T-cell (primary cell): ENCODE results near the gene NECTIN1. TPM values are rescaled to one million over a fixed set of nuclear protein-coding genes. Genes with fewer than 3 reads are reported as not detected.

Experiments used
- ATAC-seq, 4 experiments: fragments of 200-7000 bp in 3 of 4; fragments of 150-1000 bp in 1 of 4; cut with Tn5 transposase; replicated peaks in 1 of 4; 1 replicate in 3 of 4; 2 replicates in 1 of 4; pipeline ENCODE4 v1.10.0; 2021; ENCODE audit warnings: moderate library complexity in 3 of 4, mild to moderate bottlenecking in 2 of 4, moderate number of reproducible peaks in 1 of 4
- CTCF ChIA-PET, 2 donors: fragments of 300-600 bp; sonication (Branson Sonifier 250); formaldehyde crosslinking; loops; one replicate each; lab custom pipeline; 2022; ENCODE audit warnings: antibody characterized with exemption in 2 of 2; lab: Charles Lee
- POLR2A ChIA-PET, 2 donors: fragments of 300-600 bp; sonication (Branson Sonifier 250); formaldehyde crosslinking; loops; one replicate each; lab custom pipeline; 2022; ENCODE audit warnings: antibody characterized with exemption in 2 of 2; lab: Charles Lee
- DNase-seq, 35 experiments: peaks; one replicate each; pipeline versions ENCODE4 v3.0.0 to v3.0.0-alpha.2; 2013 to 2023
- H3K27ac ChIP-seq: one replicate; pipeline ENCODE4 v1.5.1; 2013; ENCODE audit warnings: low read length
- H3K27me3 ChIP-seq, 2 experiments: replicated peaks in 1 of 2; 1 replicate in 1 of 2; 2 replicates in 1 of 2; pipeline versions ENCODE4 v1.6.1 to v1.7.0; 2013; ENCODE audit warnings: low read length in 1 of 2, mixed read lengths in 1 of 2; ENCODE audit not compliant: control insufficient read depth in 2 of 2, insufficient read depth in 2 of 2; ENCODE audit errors: extremely low read depth in 1 of 2
- H3K36me3 ChIP-seq, 2 donors: 1 replicate in 1 of 2; 2 replicates in 1 of 2; pipeline versions ENCODE4 v1.6.1 to v1.7.0; 2013; ENCODE audit warnings: low read length in 1 of 2; ENCODE audit not compliant: control insufficient read depth in 2 of 2, insufficient read depth in 1 of 2; ENCODE audit errors: extremely low read depth in 1 of 2
- H3K4me1 ChIP-seq, 2 experiments: 1 replicate in 1 of 2; 2 replicates in 1 of 2; pipeline versions ENCODE4 v1.6.1 to v1.7.0; 2013; ENCODE audit warnings: low read length in 2 of 2, mixed read lengths in 1 of 2; ENCODE audit not compliant: insufficient read depth in 2 of 2, control insufficient read depth in 1 of 2; ENCODE audit errors: extremely low read depth in 1 of 2
- H3K4me3 ChIP-seq, 2 donors: 1 replicate in 1 of 2; 2 replicates in 1 of 2; pipeline versions ENCODE4 v1.5.1 to v1.7.0; 2013; ENCODE audit warnings: mild to moderate bottlenecking in 2 of 2, low read length in 1 of 2, moderate library complexity in 1 of 2; ENCODE audit not compliant: control insufficient read depth in 1 of 2; ENCODE audit errors: extremely low read depth in 1 of 2
- H3K9me3 ChIP-seq: 2 replicates; pipeline ENCODE4 v1.7.0; 2013
- H3K27ac Mint-ChIP-seq, 2 donors: one replicate each; pipeline ENCODE4 v1.8.0; 2020 to 2021; ENCODE audit warnings: mild to moderate bottlenecking in 2 of 2, mixed read lengths in 2 of 2
- H3K27me3 Mint-ChIP-seq, 2 donors: one replicate each; pipeline ENCODE4 v1.8.0; 2021 to 2022; ENCODE audit warnings: mixed read lengths in 2 of 2
- H3K36me3 Mint-ChIP-seq: one replicate; pipeline ENCODE4 v1.8.0; 2021; ENCODE audit warnings: mixed read lengths
- H3K4me1 Mint-ChIP-seq, 3 donors: one replicate each; pipeline ENCODE4 v1.8.0; 2020 to 2022; ENCODE audit warnings: mixed read lengths in 3 of 3, mild to moderate bottlenecking in 1 of 3
- H3K4me3 Mint-ChIP-seq, 3 donors: one replicate each; pipeline ENCODE4 v1.8.0; 2020 to 2022; ENCODE audit warnings: mild to moderate bottlenecking in 3 of 3, mixed read lengths in 3 of 3, moderate library complexity in 3 of 3
- H3K9me3 Mint-ChIP-seq, 3 donors: one replicate each; pipeline ENCODE4 v1.8.0; 2020 to 2022; ENCODE audit warnings: mixed read lengths in 3 of 3
- WGBS: methylation state at CpG from one replicate; pipeline ENCODE4 v1.1.5; 2013; ENCODE audit warnings: missing lambda C conversion rate; ENCODE audit not compliant: insufficient coverage; 5-methylcytosine and 5-hydroxymethylcytosine counted together
- total RNA-seq, 35 experiments: library from RNA in 6 of 35; stranded (reverse) in 6 of 35; fragments of 120-200 nt in 1 of 35; gene quantifications; one replicate each; pipeline versions ENCODE4 v1.2.1 to v1.2.4 and lab custom pipeline; 2013 to 2026

Gene NECTIN1
- total RNA-seq, 5 donors from 2014 or later (not counting 1 experiment from before 2014, with no cell fraction given), result 1.8 to 3.5 (median 3.1) TPM

GRCh38 chr11:119763071-119763728 is 34.2 kb upstream of the NECTIN1 start:
- CTCF ChIA-PET, result no interaction called here
- POLR2A ChIA-PET, result no interaction called here
- H3K4me3 Mint-ChIP-seq, result no peak overlapping the region
- H3K27ac ChIP-seq, result no peak overlapping the region
- H3K36me3 Mint-ChIP-seq, result no peaks in the 10 kb centered on the region
- 84% methylated on average over 10 of the region's 11 CpGs for WGBS
- H3K27me3 ChIP-seq, result peaks cover 2 to 48% of the 10 kb centered on the region in 2 experiments
- H3K36me3 ChIP-seq, result no peaks in the 10 kb centered on the region
- H3K4me1 Mint-ChIP-seq, result peaks cover 0 to 6% (median 0%) of the 10 kb centered on the region in 3 donors
- H3K27ac Mint-ChIP-seq, result no peak overlapping the region
- H3K4me1 ChIP-seq, result no peaks in the 10 kb centered on the region
- peaks cover 0 to 18% (median 8%) of the 10 kb centered on the region in 3 donors for H3K9me3 Mint-ChIP-seq
- peaks cover 34 to 35% of the 10 kb centered on the region in 2 donors for H3K27me3 Mint-ChIP-seq
- H3K9me3 ChIP-seq, result no peaks in the 10 kb centered on the region
- ATAC-seq, result no peak
- DNase-seq, result no peak
- no peak overlapping the region for H3K4me3 ChIP-seq

- no peak for DNase-seq
Observed at GRCh38 chr11:119759747-119760412, 30.9 kb upstream of the NECTIN1 start.

GRCh38 chr11:119759324-119759723 is 30.3 kb upstream of the NECTIN1 start:
- Mint-ChIP-seq H3K27ac (no peak overlapping the region), H3K36me3 (no peaks in the 10 kb centered on the region), H3K4me1 (peaks cover 0 to 5% (median 0%) of the 10 kb centered on the region in 3 donors), H3K4me3 (no peak overlapping the region), H3K9me3 (no peaks in the 10 kb centered on the region), H3K27me3 (peaks cover 36 to 46% of the 10 kb centered on the region in 2 donors)
- ChIA-PET POLR2A (no interaction called here), CTCF (interaction anchor here in 1 of 2 donors (0.9 kb wide), 1 partner anchor 32 kb away, joined by 3 read pairs; no protein-coding TSS in a partner anchor)
- WGBS, result 41% methylated on average over 3 of the region's 8 CpGs
- Histone ChIP-seq H3K9me3 (no peaks in the 10 kb centered on the region), H3K36me3 (no peaks in the 10 kb centered on the region), H3K4me1 (no peaks in the 10 kb centered on the region), H3K4me3 (no peak overlapping the region), H3K27ac (no peak overlapping the region), H3K27me3 (peaks cover 2 to 63% of the 10 kb centered on the region in 2 experiments)
- DNase-seq (no peak), ATAC-seq (no peak)

More at GRCh38 chr11:119759747-119760412, 30.9 kb upstream of the NECTIN1 start:
- Mint-ChIP-seq H3K9me3 (no peaks in the 10 kb centered on the region), H3K27me3 (peaks cover 37 to 41% of the 10 kb centered on the region in 2 donors), H3K27ac (no peak overlapping the region), H3K4me3 (no peak overlapping the region), H3K4me1 (peaks cover 0 to 6% (median 0%) of the 10 kb centered on the region in 3 donors), H3K36me3 (no peaks in the 10 kb centered on the region)
- Histone ChIP-seq H3K27me3 (peaks cover 2 to 62% of the 10 kb centered on the region in 2 experiments), H3K4me3 (no peak overlapping the region), H3K27ac (no peak overlapping the region), H3K4me1 (no peaks in the 10 kb centered on the region), H3K36me3 (no peaks in the 10 kb centered on the region), H3K9me3 (no peaks in the 10 kb centered on the region)
- WGBS, result 88% methylated on average over 4 of the region's 5 CpGs
- ChIA-PET CTCF (interaction anchor here in 1 of 2 donors (0.9 kb wide), 1 partner anchor 32 kb away, joined by 3 read pairs; no protein-coding TSS in a partner anchor), POLR2A (no interaction called here)
- no peak for ATAC-seq

GRCh38 chr11:119758291-119758690 is 29.3 kb upstream of the NECTIN1 start:
- Mint-ChIP-seq H3K27me3 (peaks cover 32 to 42% of the 10 kb centered on the region in 2 donors), H3K4me1 (no peaks in the 10 kb centered on the region), H3K9me3 (no peaks in the 10 kb centered on the region), H3K27ac (no peak overlapping the region), H3K4me3 (no peak overlapping the region), H3K36me3 (no peaks in the 10 kb centered on the region)
- no peak for ATAC-seq
- no peak overlapping the region for H3K4me3 ChIP-seq
- H3K9me3 ChIP-seq, result no peaks in the 10 kb centered on the region
- WGBS, result 29% methylated on average over 1 of the region's 2 CpGs
- POLR2A ChIA-PET, result no interaction called here
- H3K4me1 ChIP-seq, result no peaks in the 10 kb centered on the region
- H3K36me3 ChIP-seq, result no peaks in the 10 kb centered on the region
- peaks cover 2 to 57% of the 10 kb centered on the region in 2 experiments for H3K27me3 ChIP-seq
- DNase-seq, result no peak
- no peak overlapping the region for H3K27ac ChIP-seq
- CTCF ChIA-PET, result no interaction called here

- no peaks in the 10 kb centered on the region for H3K9me3 ChIP-seq
- no peaks in the 10 kb centered on the region for H3K4me1 Mint-ChIP-seq
- peaks cover 30 to 38% of the 10 kb centered on the region in 2 donors for H3K27me3 Mint-ChIP-seq
- H3K36me3 ChIP-seq, result no peaks in the 10 kb centered on the region
- H3K36me3 Mint-ChIP-seq, result no peaks in the 10 kb centered on the region
- H3K27me3 ChIP-seq, result peaks cover 2 to 53% of the 10 kb centered on the region in 2 experiments
- H3K27ac Mint-ChIP-seq, result no peak overlapping the region
- POLR2A ChIA-PET, result no interaction called here
- no peak for DNase-seq
- H3K4me3 Mint-ChIP-seq, result no peak overlapping the region
- H3K9me3 Mint-ChIP-seq, result no peaks in the 10 kb centered on the region
- H3K4me1 ChIP-seq, result no peaks in the 10 kb centered on the region
- WGBS, result 65% methylated on average over 5 of the region's 5 CpGs
- no peak for ATAC-seq
- no peak overlapping the region for H3K4me3 ChIP-seq
- no peak overlapping the region for H3K27ac ChIP-seq
- CTCF ChIA-PET, result no interaction called here
Observed at GRCh38 chr11:119757378-119757777, 28.4 kb upstream of the NECTIN1 start.

- ChIA-PET CTCF (no interaction called here), POLR2A (no interaction called here)
- no peak overlapping the region for H3K4me3 ChIP-seq
- H3K27ac ChIP-seq, result no peak overlapping the region
- no peaks in the 10 kb centered on the region for H3K9me3 ChIP-seq
- Mint-ChIP-seq H3K4me1 (peaks cover 6 to 7% (median 7%) of the 10 kb centered on the region in 3 donors), H3K9me3 (no peaks in the 10 kb centered on the region), H3K4me3 (no peak overlapping the region), H3K27me3 (peaks cover 36 to 40% of the 10 kb centered on the region in 2 donors), H3K27ac (no peak overlapping the region), H3K36me3 (no peaks in the 10 kb centered on the region)
- 80% methylated on average over 1 of the region's 5 CpGs for WGBS
- peaks cover 0 to 1% of the 10 kb centered on the region in 2 experiments for H3K4me1 ChIP-seq
- H3K27me3 ChIP-seq, result peaks cover 2 to 51% of the 10 kb centered on the region in 2 experiments
- ATAC-seq, result no peak
- no peak for DNase-seq
- no peaks in the 10 kb centered on the region for H3K36me3 ChIP-seq
Observed at GRCh38 chr11:119756169-119756865, 27.3 kb upstream of the NECTIN1 start.
